GM18861 (cell line): ENCODE data around the gene HEATR1.
"Not testable (repeated sequence)": the region's sequence is repeated elsewhere in the genome, so short reads cannot be mapped to it uniquely, and the experiment has no call there.

Experiments used
- ATAC-seq: cut with Tn5 transposase; IDR thresholded peaks from one replicate; pipeline ENCODE4 v1.9.1; 2021; ENCODE audit not compliant: unreplicated experiment

Gene HEATR1

GRCh38 chr1:236603991-236604904 lies at the start of gene HEATR1:
Gene HEATR1 (minus strand): TSS chr1:236604516. CDS start chr1:236604095, 421 bp downstream.
- peak; percentile 91 for ATAC-seq

DNA sequence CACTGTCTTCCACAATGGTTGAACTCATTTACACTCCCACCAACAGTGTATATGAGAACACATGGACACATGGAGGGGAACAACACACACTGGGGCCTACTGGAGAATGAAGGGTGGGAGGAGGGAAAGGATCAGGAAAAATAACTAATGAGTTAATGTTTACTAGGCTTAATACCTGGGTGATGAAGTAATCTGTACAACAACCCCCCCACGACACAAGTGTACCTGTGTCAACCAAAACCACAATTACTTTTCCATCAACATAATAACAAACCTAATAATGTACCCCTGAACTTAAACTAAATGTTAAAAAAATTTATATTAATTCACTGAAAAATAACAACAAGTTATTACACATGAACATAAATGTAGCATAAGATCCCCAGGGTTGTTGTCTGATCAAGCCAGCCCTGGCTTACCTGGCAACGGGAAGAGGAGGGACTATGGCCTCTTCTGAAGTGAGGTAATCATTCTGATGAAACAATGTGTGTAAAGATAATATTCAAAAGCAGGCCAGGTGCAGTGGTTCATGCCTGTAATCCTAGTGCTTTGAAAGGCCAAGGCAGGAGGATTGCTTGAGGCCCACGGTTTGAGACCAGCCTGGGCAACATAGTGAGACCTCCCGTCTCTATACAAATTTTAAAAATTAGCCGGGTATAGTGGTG lies 40.8 kb upstream of the HEATR1 start:
- no peak for ATAC-seq

GRCh38 chr1:236642763-236643162 lies 38.4 kb upstream of the HEATR1 start:
- ATAC-seq = no peak

- ATAC-seq = no peak
Observed at GRCh38 chr1:236639686-236640085, 35.4 kb upstream of the HEATR1 start.

GRCh38 chr1:236638945-236639344 lies 34.6 kb upstream of the HEATR1 start:
- no peak for ATAC-seq

- ATAC-seq = no peak
Observed at GRCh38 chr1:236636017-236636416, 31.7 kb upstream of the HEATR1 start.

DNA sequence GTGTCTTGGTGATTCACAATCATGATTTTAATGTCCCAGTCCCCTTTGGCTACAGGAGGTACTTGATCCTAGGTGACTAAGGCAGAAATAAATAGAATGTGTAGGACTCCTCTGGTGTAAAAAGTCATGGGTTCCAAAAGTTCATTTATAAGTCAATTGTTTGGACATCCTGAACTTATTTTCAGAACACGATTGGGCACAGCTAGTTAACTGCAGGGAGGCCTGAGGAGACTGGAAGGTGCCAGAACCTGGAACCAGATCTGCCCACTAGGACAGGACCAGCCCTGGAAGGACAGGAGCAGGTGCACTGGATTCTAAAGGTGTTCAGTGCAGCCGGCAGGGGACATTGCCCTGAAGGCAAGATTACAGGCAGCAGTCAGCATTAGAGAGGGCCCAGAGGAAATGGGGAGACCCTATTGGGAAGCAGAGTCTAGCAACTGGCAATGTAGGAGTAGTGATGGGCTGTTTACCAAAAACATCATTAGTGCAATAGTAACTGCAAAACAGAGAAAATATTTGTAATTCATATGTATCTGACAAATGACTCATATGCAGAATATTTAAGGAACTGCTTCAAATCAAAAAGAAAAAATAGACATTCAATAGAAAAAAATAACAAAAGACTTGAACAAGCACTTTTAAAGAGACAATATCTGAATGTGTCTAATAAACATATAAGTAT lies 23.6 kb upstream of the HEATR1 start:
- ATAC-seq = no peak

DNA sequence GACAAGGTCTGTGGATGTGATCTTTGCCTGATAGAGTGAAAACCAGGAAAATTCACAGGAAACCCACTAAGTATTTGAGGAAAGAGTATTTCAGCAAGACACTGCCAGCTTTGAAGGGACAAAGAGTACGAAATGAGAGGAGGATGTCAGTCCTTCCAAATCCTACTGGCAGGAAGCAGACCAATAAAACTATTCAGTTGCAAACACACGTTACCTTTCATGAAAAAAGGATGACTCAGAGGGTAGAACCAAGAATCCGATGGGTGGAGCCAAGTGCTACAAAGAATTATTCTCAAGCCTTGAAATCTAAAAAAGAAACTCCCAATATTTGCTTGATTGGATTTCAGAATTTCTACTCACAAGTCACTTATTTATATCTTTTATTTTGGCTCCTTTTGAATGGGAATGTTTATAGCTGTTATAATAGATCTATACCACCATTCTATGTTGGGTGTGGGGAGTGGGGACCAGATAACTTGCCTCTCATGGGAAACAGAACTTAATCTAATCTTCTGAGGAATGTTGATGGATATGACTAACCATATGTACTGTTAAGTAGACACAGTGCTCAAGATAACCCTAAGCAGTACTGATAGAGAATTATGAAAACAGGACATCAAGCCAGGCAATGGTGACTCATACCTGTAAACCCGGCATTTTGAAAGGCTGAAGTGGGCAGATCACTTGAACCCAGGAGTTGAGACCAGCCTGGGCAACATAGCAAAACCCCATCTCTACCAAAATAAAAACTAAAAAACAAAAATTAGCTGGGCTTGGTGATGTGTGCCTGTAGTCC lies 19.3 kb upstream of the HEATR1 start:
- ATAC-seq = no peak

DNA sequence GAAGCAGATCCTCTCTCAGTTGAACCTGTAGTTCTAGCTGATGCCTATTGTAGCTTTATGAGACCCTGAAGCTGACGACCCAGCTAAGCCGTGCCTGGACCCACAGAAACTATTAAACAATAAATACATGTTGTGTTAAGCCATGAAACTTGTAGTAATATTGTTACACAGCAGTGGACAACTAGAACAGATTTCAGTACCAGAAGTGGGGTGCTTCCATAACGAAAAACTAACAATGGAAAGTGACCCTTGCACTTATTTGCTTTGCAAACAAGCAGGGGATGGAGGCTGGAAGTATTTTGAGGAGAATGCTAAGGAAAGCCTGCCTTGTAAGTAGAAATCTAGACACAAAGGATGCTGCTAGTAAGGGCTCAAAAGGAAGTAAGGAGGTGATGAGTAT lies 18.1 kb upstream of the HEATR1 start:
- no peak for ATAC-seq

DNA sequence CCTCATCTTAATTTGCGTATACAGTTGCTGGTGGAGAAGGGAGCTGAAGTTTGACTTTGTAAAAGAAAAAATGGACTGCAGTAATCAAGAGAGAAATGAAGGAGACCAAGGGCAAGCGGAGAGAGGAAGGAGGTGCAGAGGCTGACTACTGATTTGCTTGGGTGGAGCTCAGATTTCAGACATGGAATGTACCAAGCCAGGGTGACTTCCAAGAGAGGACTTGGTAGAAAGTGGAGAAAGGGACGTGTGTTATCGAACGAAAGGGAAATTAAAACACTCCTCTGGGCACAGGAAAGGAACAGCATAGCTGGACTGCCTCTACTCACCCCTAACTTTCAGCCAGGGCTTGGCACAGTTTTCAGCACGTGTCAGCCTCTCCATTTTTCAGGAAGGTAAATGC lies 15.1 kb upstream of the HEATR1 start:
- ATAC-seq = no peak

DNA sequence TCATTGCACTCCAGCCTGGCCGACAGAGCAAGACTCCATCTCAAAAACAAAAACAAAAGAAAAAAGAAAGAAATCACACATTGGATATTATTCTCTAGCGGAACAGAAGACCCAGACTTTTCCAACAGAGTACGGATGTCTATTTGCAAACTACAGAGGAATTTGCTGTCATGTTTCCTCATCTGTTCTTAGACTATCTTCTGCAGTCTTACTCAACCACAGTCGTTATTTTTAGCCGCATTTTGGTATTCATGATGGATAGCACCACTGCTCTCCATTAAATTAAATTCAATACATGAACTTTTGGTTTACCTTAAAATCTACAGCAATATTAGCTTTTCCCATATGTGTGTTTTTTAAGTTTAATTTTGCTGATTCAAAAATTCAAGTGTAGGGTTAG lies 14.2 kb upstream of the HEATR1 start:
- ATAC-seq = no peak

- no peak for ATAC-seq
Observed at GRCh38 chr1:236615399-236616148, 11.3 kb upstream of the HEATR1 start.

- no peak for ATAC-seq
Observed at GRCh38 chr1:236612349-236612748, 8.0 kb upstream of the HEATR1 start.

DNA sequence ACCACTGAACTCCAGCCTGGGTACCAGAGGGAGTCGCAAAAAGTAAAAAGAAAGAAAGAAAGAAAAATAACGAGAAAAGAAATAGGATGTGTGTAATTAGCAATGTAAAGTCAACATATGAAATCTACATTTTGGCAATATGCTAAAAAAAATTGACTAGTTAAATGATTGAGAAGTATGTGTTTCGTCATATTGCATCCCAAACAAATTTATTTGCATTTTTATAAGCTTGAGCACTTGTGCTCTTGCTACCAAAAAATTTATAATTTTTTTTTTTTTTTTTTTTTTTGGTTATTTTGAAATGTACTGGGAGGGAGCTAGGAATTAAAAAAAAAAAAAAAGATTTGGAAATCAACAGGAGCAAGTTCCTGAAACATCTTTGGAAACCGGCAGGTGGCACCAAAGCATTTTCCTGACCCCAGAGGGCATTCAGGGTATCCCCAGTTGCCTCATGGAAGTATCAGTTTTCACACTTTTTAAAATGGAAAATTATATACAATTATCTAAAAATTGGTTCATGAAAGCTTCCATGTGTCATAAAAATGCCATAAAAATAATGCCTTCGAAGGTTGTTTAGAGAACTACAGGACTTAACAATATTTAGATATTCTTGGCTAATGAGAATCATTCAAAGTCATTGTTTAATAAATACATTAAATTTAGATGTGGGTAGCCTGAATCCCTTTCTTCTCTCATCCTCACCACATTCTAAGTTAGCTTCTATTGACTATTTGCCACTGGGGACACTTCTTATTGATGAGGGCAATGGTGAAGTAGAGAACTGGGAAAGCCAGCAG lies 4.8 kb upstream of the HEATR1 start:
- no peak for ATAC-seq

- ATAC-seq = not testable (repeated sequence)
Observed at GRCh38 chr1:236607597-236607996, 3.3 kb upstream of the HEATR1 start.

GRCh38 chr1:236604905-236605806 lies 840 bp upstream of the HEATR1 start:
- ATAC-seq = no peak

DNA sequence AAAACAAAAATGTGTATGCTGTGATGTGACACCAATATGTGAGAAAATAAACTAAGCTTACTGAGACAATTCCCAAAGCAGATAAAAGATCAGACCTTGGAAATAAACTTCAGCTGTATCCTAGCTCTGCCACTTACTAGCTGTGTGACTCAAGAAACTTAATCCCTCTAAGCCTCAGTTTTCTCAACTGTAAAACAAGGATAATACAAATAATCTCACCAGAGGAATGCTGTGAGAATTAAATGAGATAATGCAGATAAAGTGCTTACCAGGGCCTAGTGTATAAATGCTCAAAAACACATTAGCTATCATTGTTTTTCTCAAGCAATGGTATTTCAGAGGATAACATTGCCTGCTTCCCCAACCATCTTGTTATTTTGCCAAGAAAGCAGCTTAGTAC lies 2.1 kb downstream of the HEATR1 start:
- ATAC-seq = no peak

DNA sequence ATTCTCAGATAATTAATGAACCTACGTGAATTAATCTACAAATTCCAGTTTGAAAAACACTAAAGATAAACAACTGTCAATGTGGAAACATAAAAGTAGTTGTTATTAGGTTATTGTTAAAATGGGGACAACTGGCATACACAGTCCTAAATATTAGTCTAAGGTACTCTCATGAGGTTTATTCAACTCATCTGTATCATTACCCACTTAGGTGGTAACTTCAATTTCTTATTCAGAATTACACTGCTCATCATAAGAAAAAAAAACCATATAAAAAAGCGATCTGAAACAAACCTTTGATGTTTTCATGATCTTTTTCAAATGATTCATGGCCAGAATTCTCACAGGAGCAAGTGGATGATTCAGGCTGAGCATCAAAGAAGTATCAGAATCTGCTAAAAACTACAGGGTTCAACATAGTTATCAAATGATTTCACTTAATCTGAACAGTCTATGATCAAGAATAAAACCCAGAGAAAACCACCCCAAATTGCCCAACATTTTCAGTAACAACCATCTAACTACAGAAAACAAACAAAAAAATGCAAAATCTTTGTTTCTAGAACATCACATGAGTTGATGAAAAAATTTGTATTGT lies 13.7 kb downstream of the HEATR1 start:
- no peak for ATAC-seq
